ENCODE measurements around the gene PDCD1.

GRCh38 chr2:241811201-241811951 lies 47.3 kb downstream of the PDCD1 start:
- TF ChIP-seq CTCF (conservative IDR thresholded peaks at IDR 0.05 in 1 of 2, IDR thresholded peaks at IDR 0.05 in 1 of 2; ENCODE audit: extremely low read depth in 1 of 2, insufficient read depth in 1 of 2, low read depth in 1 of 2, low read length in 2 of 2) (no peak), EZH2 (IDR thresholded peaks at IDR 0.05; ENCODE audit: borderline replicate concordance, low read length) (no peak)
